Osteoblast (primary cell): ENCODE results near the gene RAD50. TPM values are rescaled to one million over a fixed set of nuclear protein-coding genes. Genes with fewer than 3 reads are reported as not detected.

Experiments used
- DNase-seq: peaks from one replicate; pipeline ENCODE4 v3.0.0; 2011; ENCODE audit warnings: low spot score, mixed read lengths; ENCODE audit not compliant: insufficient read length; ENCODE audit errors: missing footprints
- H2AFZ ChIP-seq: 2 replicates; pipeline ENCODE4 v1.6.0; 2011; ENCODE audit warnings: mild to moderate bottlenecking, low read length
- H3K27ac ChIP-seq: 2 replicates; pipeline ENCODE4 v1.5.1; 2011; ENCODE audit warnings: mild to moderate bottlenecking, low read depth, low read length, moderate library complexity
- H3K27me3 ChIP-seq: 2 replicates; pipeline ENCODE4 v1.6.0; 2012; ENCODE audit warnings: mild to moderate bottlenecking, control low read depth, inconsistent platforms, low read length, moderate library complexity; ENCODE audit not compliant: insufficient read depth
- H3K36me3 ChIP-seq: 2 replicates; pipeline ENCODE4 v1.5.1; 2011; ENCODE audit warnings: mild to moderate bottlenecking, low read length, control low read depth, moderate library complexity; ENCODE audit not compliant: insufficient read depth
- H3K4me1 ChIP-seq: 2 replicates; pipeline ENCODE4 v1.5.1; 2011; ENCODE audit warnings: mild to moderate bottlenecking, low read length, control low read depth, moderate library complexity; ENCODE audit not compliant: insufficient read depth
- H3K4me2 ChIP-seq: 2 replicates; pipeline ENCODE4 v1.6.0; 2011; ENCODE audit warnings: mild to moderate bottlenecking, low read length; ENCODE audit not compliant: insufficient read depth
- H3K4me3 ChIP-seq: fragments of 200-600 bp; sonication (generic); 3 replicates; pipeline ENCODE4 v1.5.1; 2012; ENCODE audit warnings: mild to moderate bottlenecking, low read length, inconsistent platforms; ENCODE audit not compliant: insufficient read depth
- H3K79me2 ChIP-seq: 2 replicates; pipeline ENCODE4 v1.6.0; 2012; ENCODE audit warnings: mild to moderate bottlenecking, low read length, control low read depth, inconsistent platforms; ENCODE audit not compliant: insufficient read depth
- H3K9me3 ChIP-seq: 2 replicates; pipeline ENCODE4 v1.5.1; 2011; ENCODE audit warnings: low read depth, low read length, control low read depth
- H4K20me1 ChIP-seq: 2 replicates; pipeline ENCODE4 v1.6.0; 2012; ENCODE audit warnings: mild to moderate bottlenecking, low read length, control low read depth; ENCODE audit not compliant: insufficient read depth
- total RNA-seq: library from RNA; depleted of rRNA; stranded (reverse); fragments of >200 nt; gene quantifications from 2 replicates; pipeline ENCODE4 v1.2.3, GENCODE V29; 2012
- TF ChIP-seq, protein P1 (sequence below): IDR thresholded peaks from 2 replicates; pipeline ENCODE4 v1.5.1; 2011; ENCODE audit warnings: mild to moderate bottlenecking, low read depth, low read length, moderate library complexity; ENCODE audit errors: extremely low read depth

Gene RAD50
- total RNA-seq, 1 donor, result 39.4 TPM

- TF ChIP-seq, protein P1, sequence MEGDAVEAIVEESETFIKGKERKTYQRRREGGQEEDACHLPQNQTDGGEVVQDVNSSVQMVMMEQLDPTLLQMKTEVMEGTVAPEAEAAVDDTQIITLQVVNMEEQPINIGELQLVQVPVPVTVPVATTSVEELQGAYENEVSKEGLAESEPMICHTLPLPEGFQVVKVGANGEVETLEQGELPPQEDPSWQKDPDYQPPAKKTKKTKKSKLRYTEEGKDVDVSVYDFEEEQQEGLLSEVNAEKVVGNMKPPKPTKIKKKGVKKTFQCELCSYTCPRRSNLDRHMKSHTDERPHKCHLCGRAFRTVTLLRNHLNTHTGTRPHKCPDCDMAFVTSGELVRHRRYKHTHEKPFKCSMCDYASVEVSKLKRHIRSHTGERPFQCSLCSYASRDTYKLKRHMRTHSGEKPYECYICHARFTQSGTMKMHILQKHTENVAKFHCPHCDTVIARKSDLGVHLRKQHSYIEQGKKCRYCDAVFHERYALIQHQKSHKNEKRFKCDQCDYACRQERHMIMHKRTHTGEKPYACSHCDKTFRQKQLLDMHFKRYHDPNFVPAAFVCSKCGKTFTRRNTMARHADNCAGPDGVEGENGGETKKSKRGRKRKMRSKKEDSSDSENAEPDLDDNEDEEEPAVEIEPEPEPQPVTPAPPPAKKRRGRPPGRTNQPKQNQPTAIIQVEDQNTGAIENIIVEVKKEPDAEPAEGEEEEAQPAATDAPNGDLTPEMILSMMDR, result no peak
- no peak for DNase-seq
- Histone ChIP-seq H3K27ac (no peak overlapping the region), H3K36me3 (no peaks in the 10 kb centered on the region), H4K20me1 (no peaks in the 10 kb centered on the region), H2AFZ (peak overlapping the region; percentile 29), H3K4me1 (peaks cover 35% of the 10 kb centered on the region), H3K79me2 (no peaks in the 10 kb centered on the region), H3K4me3 (no peak overlapping the region), H3K27me3 (no peaks in the 10 kb centered on the region), H3K9me3 (no peaks in the 10 kb centered on the region), H3K4me2 (no peak overlapping the region)
Observed at GRCh38 chr5:132677682-132678400, 121.1 kb downstream of the RAD50 start.

DNA sequence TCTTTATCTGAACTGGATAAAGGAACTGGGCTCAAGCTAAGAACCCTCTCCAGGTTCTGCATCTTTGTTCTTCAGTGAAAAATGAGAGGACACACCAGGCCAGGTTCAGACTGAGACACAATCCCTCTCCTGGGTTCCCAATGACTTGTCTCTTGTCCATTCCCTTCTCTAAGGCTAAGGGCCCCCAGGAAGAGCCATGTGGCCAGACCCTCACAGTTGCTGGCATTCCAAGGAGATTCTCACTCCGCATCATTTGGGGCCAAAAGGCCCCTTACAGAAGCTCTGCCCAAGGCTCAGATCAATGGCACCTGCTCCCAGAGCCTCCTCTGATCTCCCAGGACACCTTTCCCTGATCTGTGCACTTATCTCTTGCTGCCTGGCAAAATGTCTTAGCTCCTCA, 122.0 kb downstream of the RAD50 start:
- H4K20me1 ChIP-seq, result no peaks in the 10 kb centered on the region
- no peaks in the 10 kb centered on the region for H3K36me3 ChIP-seq
- DNase-seq, result no peak
- no peak overlapping the region for H3K4me2 ChIP-seq
- no peaks in the 10 kb centered on the region for H3K79me2 ChIP-seq
- H3K27me3 ChIP-seq, result no peaks in the 10 kb centered on the region
- TF ChIP-seq, protein P1, result no peak
- peaks cover 34% of the 10 kb centered on the region for H3K4me1 ChIP-seq
- no peak overlapping the region for H3K27ac ChIP-seq
- no peak overlapping the region for H2AFZ ChIP-seq
- no peaks in the 10 kb centered on the region for H3K9me3 ChIP-seq
- no peak overlapping the region for H3K4me3 ChIP-seq

- no peaks in the 10 kb centered on the region for H3K27me3 ChIP-seq
- DNase-seq, result peak; percentile 15
- H3K4me1 ChIP-seq, result peaks cover 30% of the 10 kb centered on the region
- no peak overlapping the region for H3K4me3 ChIP-seq
- no peak overlapping the region for H3K27ac ChIP-seq
- H3K79me2 ChIP-seq, result no peaks in the 10 kb centered on the region
- TF ChIP-seq, protein P1, result no peak
- no peaks in the 10 kb centered on the region for H4K20me1 ChIP-seq
- no peaks in the 10 kb centered on the region for H3K36me3 ChIP-seq
- no peaks in the 10 kb centered on the region for H3K9me3 ChIP-seq
- no peak overlapping the region for H2AFZ ChIP-seq
- no peak overlapping the region for H3K4me2 ChIP-seq
Observed at GRCh38 chr5:132679166-132679565, 122.4 kb downstream of the RAD50 start.

DNA sequence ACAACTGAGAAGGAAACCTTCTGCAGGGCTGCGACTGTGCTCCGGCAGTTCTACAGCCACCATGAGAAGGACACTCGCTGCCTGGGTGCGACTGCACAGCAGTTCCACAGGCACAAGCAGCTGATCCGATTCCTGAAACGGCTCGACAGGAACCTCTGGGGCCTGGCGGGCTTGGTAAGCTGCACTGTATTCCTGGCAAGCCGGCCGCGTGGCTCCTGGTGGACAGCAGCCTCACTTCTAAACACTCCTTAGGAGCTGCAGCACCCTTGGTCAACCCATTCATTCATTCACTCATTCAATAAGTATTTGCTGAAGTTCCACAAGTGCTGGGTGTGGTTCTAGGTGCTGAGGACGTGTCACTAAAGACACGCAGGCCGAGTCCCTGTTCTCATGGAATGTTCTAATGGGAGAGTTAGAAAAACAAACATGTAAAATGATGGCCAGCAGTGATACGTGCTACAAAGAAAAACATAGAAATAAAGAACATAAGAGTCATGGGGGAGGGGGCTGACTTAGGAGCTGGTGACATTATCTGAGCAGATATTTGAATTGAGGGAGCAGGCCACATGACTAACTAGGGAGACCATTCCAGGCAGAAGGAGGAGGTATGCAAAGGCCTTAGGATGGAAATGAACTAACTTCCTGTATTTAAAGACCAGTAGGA, 123.1 kb downstream of the RAD50 start:
- H3K9me3 ChIP-seq, result no peaks in the 10 kb centered on the region
- H3K4me3 ChIP-seq, result no peak overlapping the region
- DNase-seq, result no peak
- no peak overlapping the region for H2AFZ ChIP-seq
- H3K79me2 ChIP-seq, result no peaks in the 10 kb centered on the region
- no peaks in the 10 kb centered on the region for H3K36me3 ChIP-seq
- TF ChIP-seq, protein P1, result no peak
- H4K20me1 ChIP-seq, result no peaks in the 10 kb centered on the region
- H3K27me3 ChIP-seq, result no peaks in the 10 kb centered on the region
- H3K4me1 ChIP-seq, result peaks cover 28% of the 10 kb centered on the region
- H3K4me2 ChIP-seq, result no peak overlapping the region
- no peak overlapping the region for H3K27ac ChIP-seq
